SK-N-SH (cell line): ENCODE data around the gene CHRND. TPM values are rescaled to one million over a fixed set of nuclear protein-coding genes. Genes with fewer than 3 reads are reported as not detected.

Experiments
- CTCF ChIA-PET: fragments of 300-600, 350-600 bp; formaldehyde crosslinking; extraction: SDS; loops from one replicate; lab custom pipeline; 2021; lab: Yijun Ruan, JAX
- POLR2A ChIA-PET: fragments of 350-600 bp; sonication (Branson Sonifier 250); formaldehyde crosslinking; extraction: SDS; loops from one replicate; lab custom pipeline; 2020; ENCODE audit warnings: antibody characterized with exemption, inconsistent platforms; lab: Yijun Ruan, JAX
- DNase-seq: peaks from one replicate; pipeline ENCODE4 v3.0.0; 2012
- H2AFZ ChIP-seq: fragments of 200-600 bp; sonication (generic); 2 replicates; pipeline ENCODE4 v1.8.1; 2016; ENCODE audit warnings: antibody characterized with exemption, mild to moderate bottlenecking, low read depth
- H3F3A ChIP-seq: fragments of 200-600 bp; sonication (generic); replicated peaks from 2 replicates; pipeline ENCODE3; 2016; ENCODE audit warnings: antibody characterized with exemption, mild to moderate bottlenecking; ENCODE audit not compliant: insufficient read depth
- H3K27ac ChIP-seq, 2 experiments: fragments of 200-500 bp in 1 of 2; fragments of 200-600 bp in 1 of 2; sonication (Bioruptor generic) in 1 of 2; sonication (generic), shearing (Covaris generic) in 1 of 2; 2 replicates each; pipeline versions ENCODE4 v1.5.1 to v1.6.1; 2014 to 2016; ENCODE audit warnings: low read depth in 2 of 2, inconsistent platforms in 1 of 2, low read length in 1 of 2, mild to moderate bottlenecking in 1 of 2, mixed read lengths in 1 of 2
- H3K27me3 ChIP-seq: fragments of 200-600 bp; sonication (generic), shearing (Covaris generic); 2 replicates; pipeline ENCODE4 v1.6.1; 2016; ENCODE audit warnings: mixed run types; ENCODE audit not compliant: insufficient read depth
- H3K36me3 ChIP-seq, 2 experiments: fragments of 200-500 bp in 1 of 2; fragments of 200-600 bp in 1 of 2; sonication (Bioruptor generic) in 1 of 2; sonication (generic) in 1 of 2; replicated peaks in 1 of 2; 2 replicates each; pipeline versions ENCODE3 to v1.5.1; 2014 to 2016; ENCODE audit warnings: low read length in 1 of 2, mild to moderate bottlenecking in 1 of 2; ENCODE audit not compliant: insufficient read depth in 2 of 2, control insufficient read depth in 1 of 2
- H3K4me1 ChIP-seq, 2 experiments: fragments of 200-500 bp in 1 of 2; fragments of 200-600 bp in 1 of 2; sonication (Bioruptor generic) in 1 of 2; sonication (generic), shearing (Covaris generic) in 1 of 2; 2 replicates each; pipeline versions ENCODE4 v1.5.1 to v1.6.1; 2014 to 2016; ENCODE audit warnings: low read depth in 1 of 2, low read length in 1 of 2, mixed run types in 1 of 2; ENCODE audit not compliant: insufficient read depth in 2 of 2, control insufficient read depth in 1 of 2
- H3K4me2 ChIP-seq: fragments of 200-600 bp; sonication (generic), shearing (Covaris generic); 2 replicates; pipeline ENCODE4 v1.6.1; 2017; ENCODE audit warnings: mixed run types
- H3K4me3 ChIP-seq, 2 experiments: fragments of 200-500 bp in 1 of 2; fragments of 200-600 bp in 1 of 2; sonication (Bioruptor generic) in 1 of 2; sonication (generic), shearing (Covaris generic) in 1 of 2; 2 replicates each; pipeline versions ENCODE4 v1.5.1 to v1.8.1; 2014 to 2016; ENCODE audit warnings: low read depth in 2 of 2, inconsistent platforms in 1 of 2, low read length in 1 of 2, mild to moderate bottlenecking in 1 of 2, mixed read lengths in 1 of 2, moderate library complexity in 1 of 2
- H3K79me2 ChIP-seq: fragments of 200-600 bp; sonication (generic); 2 replicates; pipeline ENCODE4 v1.8.1; 2017; ENCODE audit warnings: mild to moderate bottlenecking; ENCODE audit not compliant: insufficient read depth
- H3K9ac ChIP-seq: fragments of 200-600 bp; sonication (generic); 2 replicates; pipeline ENCODE4 v1.6.1; 2017; ENCODE audit warnings: mixed run types
- H3K9me2 ChIP-seq: fragments of 200-600 bp; sonication (generic); 2 replicates; pipeline ENCODE4 v1.6.1; 2017; ENCODE audit warnings: mixed run types
- H3K9me3 ChIP-seq: fragments of 200-600 bp; sonication (generic); 2 replicates; pipeline ENCODE4 v1.6.1; 2017; ENCODE audit warnings: mixed run types, mild to moderate bottlenecking, moderate library complexity
- H4K20me1 ChIP-seq: fragments of 200-600 bp; sonication (generic); 2 replicates; pipeline ENCODE4 v1.6.1; 2017; ENCODE audit warnings: mild to moderate bottlenecking, mixed run types; ENCODE audit not compliant: insufficient read depth
- EZH2phosphoT487 ChIP-seq: fragments of 200-600 bp; sonication (generic); IDR thresholded peaks from 2 replicates; pipeline ENCODE4 v1.6.1; 2017; ENCODE audit warnings: low read depth, mixed run types, mild to moderate bottlenecking, antibody characterized with exemption, moderate library complexity, borderline replicate concordance
- FOXM1 ChIP-seq: IDR thresholded peaks from 2 replicates; pipeline ENCODE4 v1.4.0; 2012; ENCODE audit warnings: low read depth, mild to moderate bottlenecking
- JUND ChIP-seq: IDR thresholded peaks from 2 replicates; pipeline ENCODE4 v1.4.0; 2012
- NFIC ChIP-seq: IDR thresholded peaks from 2 replicates; pipeline ENCODE4 v1.4.0; 2012; ENCODE audit warnings: borderline replicate concordance
- NRF1 ChIP-seq: IDR thresholded peaks from 2 replicates; pipeline ENCODE4 v1.6.1; 2012; ENCODE audit warnings: low read depth, mild to moderate bottlenecking, low read length
- POLR2AphosphoS5 ChIP-seq: IDR thresholded peaks from 2 replicates; pipeline ENCODE4 v1.6.1; 2012; ENCODE audit warnings: low read depth, low read length
- RAD21 ChIP-seq: IDR thresholded peaks from 2 replicates; pipeline ENCODE4 v1.6.1; 2012; ENCODE audit warnings: mild to moderate bottlenecking, low read length
- RCOR1 ChIP-seq: fragments of 150-350 bp; IDR thresholded peaks from 2 replicates; pipeline ENCODE4 v1.6.1; 2017; ENCODE audit warnings: antibody characterized with exemption, low read length
- RFX5 ChIP-seq: IDR thresholded peaks from 2 replicates; pipeline ENCODE4 v1.6.1; 2012; ENCODE audit warnings: mild to moderate bottlenecking, improper control_type of control experiment, low read length
- RXRA ChIP-seq: IDR thresholded peaks from 2 replicates; pipeline ENCODE4 v1.4.0; 2012; ENCODE audit warnings: low read depth, mild to moderate bottlenecking, borderline replicate concordance
- SIN3A ChIP-seq: IDR thresholded peaks from 2 replicates; pipeline ENCODE4 v1.6.1; 2012; ENCODE audit warnings: low read depth, mild to moderate bottlenecking, low read length, moderate library complexity, borderline replicate concordance
- TAF1 ChIP-seq: IDR thresholded peaks from 2 replicates; pipeline ENCODE4 v1.6.1; 2012; ENCODE audit warnings: low read depth, mild to moderate bottlenecking, low read length, moderate library complexity, borderline replicate concordance
- TCF12 ChIP-seq: IDR thresholded peaks from 2 replicates; pipeline ENCODE4 v1.4.0; 2012
- YY1 ChIP-seq: IDR thresholded peaks from 2 replicates; pipeline ENCODE4 v1.4.0; 2012; ENCODE audit warnings: low read depth, mild to moderate bottlenecking
- WGBS: methylation state at CpG from one replicate; pipeline ENCODE4 v1.1.6; 2017; ENCODE audit warnings: low lambda C conversion rate; 5-methylcytosine and 5-hydroxymethylcytosine counted together
- polyA plus RNA-seq, 3 experiments: library from polyadenylated mRNA; depleted of rRNA; stranded (reverse); fragments of >200 nt; gene quantifications; 2 replicates each; pipeline ENCODE4 v1.2.3, GENCODE V29; 2012
- TF ChIP-seq, protein P1 (sequence below): IDR thresholded peaks from 2 replicates; pipeline ENCODE4 v1.4.0; 2012; ENCODE audit warnings: low read depth, borderline replicate concordance
- TF ChIP-seq, protein P2 (sequence below): IDR thresholded peaks from 2 replicates; pipeline ENCODE4 v1.4.0; 2012; ENCODE audit warnings: low read depth, borderline replicate concordance
- TF ChIP-seq, protein P3 (sequence below): fragments of 200-600 bp; sonication (generic); IDR thresholded peaks from 2 replicates; pipeline ENCODE4 v1.6.1; 2017; ENCODE audit warnings: antibody characterized with exemption, mild to moderate bottlenecking, moderate library complexity
- TF ChIP-seq, protein P4 (sequence below): IDR thresholded peaks from 2 replicates; pipeline ENCODE4 v1.6.1; 2012; ENCODE audit warnings: mild to moderate bottlenecking, low read depth, low read length, moderate library complexity

The CHRND gene
- polyA plus RNA-seq, 1 of the 3 experiments (the other 2 are of a cell fraction) = 0.12 TPM

DNA sequence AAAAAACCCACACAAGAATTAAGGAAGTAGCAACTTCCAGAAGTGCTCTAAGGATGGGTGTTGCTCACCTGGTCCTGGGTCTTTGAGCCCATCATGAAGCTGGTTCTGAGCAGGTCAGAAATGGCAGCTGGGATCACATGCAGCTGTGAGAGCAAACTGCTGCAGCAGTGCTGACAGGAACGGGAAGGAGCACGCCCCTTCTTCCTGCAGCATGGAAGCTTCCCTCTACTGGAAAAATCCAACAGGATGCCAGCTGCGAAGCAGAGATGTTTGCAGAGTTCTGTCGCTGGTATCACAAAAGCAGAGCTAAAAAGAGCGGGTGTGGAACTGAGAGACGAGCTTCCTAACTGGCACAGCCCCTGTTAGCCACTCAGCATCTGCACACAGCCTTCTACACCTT lies 58.3 kb downstream of the CHRND start:
- Histone ChIP-seq H3K27me3 (no peaks in the 10 kb centered on the region), H3K9me3 (no peaks in the 10 kb centered on the region), H3K4me1 (peaks cover 0 to 9% of the 10 kb centered on the region in 2 experiments; a peak in 1 of 4 replicates), H3K9me2 (no peaks in the 10 kb centered on the region), H2AFZ (no peak overlapping the region), H3K27ac (no peak overlapping the region), H3K4me3 (no peak overlapping the region), H3K9ac (no peak overlapping the region), H4K20me1 (no peaks in the 10 kb centered on the region), H3K36me3 (peaks cover 0 to 32% of the 10 kb centered on the region in 2 experiments), H3K79me2 (no peaks in the 10 kb centered on the region), H3F3A (peaks cover 3% of the 10 kb centered on the region), H3K4me2 (no peak overlapping the region)
- POLR2A ChIA-PET = no interaction called here
- no peak for DNase-seq
- WGBS = 91% methylated on average over 6 of the region's 6 CpGs
- CTCF ChIA-PET = interaction anchor here (1.0 to 1.2 kb wide), 2 partner anchors 16 to 20 kb away, joined by 3 read pairs; no protein-coding TSS in a partner anchor
- TF ChIP-seq JUND (no peak), TCF12 (no peak), TAF1 (no peak), RAD21 (no peak), SIN3A (no peak), RCOR1 (no peak), POLR2AphosphoS5 (no peak), YY1 (no peak), RXRA (no peak), NRF1 (no peak), EZH2phosphoT487 (no peak), NFIC (no peak), RFX5 (no peak), FOXM1 (no peak)
- TF ChIP-seq, protein P1, sequence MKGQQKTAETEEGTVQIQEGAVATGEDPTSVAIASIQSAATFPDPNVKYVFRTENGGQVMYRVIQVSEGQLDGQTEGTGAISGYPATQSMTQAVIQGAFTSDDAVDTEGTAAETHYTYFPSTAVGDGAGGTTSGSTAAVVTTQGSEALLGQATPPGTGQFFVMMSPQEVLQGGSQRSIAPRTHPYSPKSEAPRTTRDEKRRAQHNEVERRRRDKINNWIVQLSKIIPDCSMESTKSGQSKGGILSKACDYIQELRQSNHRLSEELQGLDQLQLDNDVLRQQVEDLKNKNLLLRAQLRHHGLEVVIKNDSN = no peak
- TF ChIP-seq, protein P2, sequence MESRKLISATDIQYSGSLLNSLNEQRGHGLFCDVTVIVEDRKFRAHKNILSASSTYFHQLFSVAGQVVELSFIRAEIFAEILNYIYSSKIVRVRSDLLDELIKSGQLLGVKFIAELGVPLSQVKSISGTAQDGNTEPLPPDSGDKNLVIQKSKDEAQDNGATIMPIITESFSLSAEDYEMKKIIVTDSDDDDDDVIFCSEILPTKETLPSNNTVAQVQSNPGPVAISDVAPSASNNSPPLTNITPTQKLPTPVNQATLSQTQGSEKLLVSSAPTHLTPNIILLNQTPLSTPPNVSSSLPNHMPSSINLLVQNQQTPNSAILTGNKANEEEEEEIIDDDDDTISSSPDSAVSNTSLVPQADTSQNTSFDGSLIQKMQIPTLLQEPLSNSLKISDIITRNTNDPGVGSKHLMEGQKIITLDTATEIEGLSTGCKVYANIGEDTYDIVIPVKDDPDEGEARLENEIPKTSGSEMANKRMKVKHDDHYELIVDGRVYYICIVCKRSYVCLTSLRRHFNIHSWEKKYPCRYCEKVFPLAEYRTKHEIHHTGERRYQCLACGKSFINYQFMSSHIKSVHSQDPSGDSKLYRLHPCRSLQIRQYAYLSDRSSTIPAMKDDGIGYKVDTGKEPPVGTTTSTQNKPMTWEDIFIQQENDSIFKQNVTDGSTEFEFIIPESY = no peak
- TF ChIP-seq, protein P3, sequence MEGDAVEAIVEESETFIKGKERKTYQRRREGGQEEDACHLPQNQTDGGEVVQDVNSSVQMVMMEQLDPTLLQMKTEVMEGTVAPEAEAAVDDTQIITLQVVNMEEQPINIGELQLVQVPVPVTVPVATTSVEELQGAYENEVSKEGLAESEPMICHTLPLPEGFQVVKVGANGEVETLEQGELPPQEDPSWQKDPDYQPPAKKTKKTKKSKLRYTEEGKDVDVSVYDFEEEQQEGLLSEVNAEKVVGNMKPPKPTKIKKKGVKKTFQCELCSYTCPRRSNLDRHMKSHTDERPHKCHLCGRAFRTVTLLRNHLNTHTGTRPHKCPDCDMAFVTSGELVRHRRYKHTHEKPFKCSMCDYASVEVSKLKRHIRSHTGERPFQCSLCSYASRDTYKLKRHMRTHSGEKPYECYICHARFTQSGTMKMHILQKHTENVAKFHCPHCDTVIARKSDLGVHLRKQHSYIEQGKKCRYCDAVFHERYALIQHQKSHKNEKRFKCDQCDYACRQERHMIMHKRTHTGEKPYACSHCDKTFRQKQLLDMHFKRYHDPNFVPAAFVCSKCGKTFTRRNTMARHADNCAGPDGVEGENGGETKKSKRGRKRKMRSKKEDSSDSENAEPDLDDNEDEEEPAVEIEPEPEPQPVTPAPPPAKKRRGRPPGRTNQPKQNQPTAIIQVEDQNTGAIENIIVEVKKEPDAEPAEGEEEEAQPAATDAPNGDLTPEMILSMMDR = no peak
- TF ChIP-seq, protein P4, sequence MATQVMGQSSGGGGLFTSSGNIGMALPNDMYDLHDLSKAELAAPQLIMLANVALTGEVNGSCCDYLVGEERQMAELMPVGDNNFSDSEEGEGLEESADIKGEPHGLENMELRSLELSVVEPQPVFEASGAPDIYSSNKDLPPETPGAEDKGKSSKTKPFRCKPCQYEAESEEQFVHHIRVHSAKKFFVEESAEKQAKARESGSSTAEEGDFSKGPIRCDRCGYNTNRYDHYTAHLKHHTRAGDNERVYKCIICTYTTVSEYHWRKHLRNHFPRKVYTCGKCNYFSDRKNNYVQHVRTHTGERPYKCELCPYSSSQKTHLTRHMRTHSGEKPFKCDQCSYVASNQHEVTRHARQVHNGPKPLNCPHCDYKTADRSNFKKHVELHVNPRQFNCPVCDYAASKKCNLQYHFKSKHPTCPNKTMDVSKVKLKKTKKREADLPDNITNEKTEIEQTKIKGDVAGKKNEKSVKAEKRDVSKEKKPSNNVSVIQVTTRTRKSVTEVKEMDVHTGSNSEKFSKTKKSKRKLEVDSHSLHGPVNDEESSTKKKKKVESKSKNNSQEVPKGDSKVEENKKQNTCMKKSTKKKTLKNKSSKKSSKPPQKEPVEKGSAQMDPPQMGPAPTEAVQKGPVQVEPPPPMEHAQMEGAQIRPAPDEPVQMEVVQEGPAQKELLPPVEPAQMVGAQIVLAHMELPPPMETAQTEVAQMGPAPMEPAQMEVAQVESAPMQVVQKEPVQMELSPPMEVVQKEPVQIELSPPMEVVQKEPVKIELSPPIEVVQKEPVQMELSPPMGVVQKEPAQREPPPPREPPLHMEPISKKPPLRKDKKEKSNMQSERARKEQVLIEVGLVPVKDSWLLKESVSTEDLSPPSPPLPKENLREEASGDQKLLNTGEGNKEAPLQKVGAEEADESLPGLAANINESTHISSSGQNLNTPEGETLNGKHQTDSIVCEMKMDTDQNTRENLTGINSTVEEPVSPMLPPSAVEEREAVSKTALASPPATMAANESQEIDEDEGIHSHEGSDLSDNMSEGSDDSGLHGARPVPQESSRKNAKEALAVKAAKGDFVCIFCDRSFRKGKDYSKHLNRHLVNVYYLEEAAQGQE = no peak

Other genes starting within 250 kb of the CHRND start
- gene ALPP, start 147.4 kb upstream of the CHRND start, polyA plus RNA-seq (2012; rRNA removed) = not detected in 2 replicates
- not detected in 2 replicates for gene ALPG, start 119.3 kb upstream of the CHRND start, polyA plus RNA-seq (2012; rRNA removed)
- not detected in 2 replicates for gene ALPI, start 70.0 kb upstream of the CHRND start, polyA plus RNA-seq (2012; rRNA removed)
- gene ECEL1, start 38.3 kb upstream of the CHRND start, polyA plus RNA-seq (2012; rRNA removed) = not detected in 2 replicates
- not detected in 2 replicates for gene PRSS56, start 5.8 kb upstream of the CHRND start, polyA plus RNA-seq (2012; rRNA removed)
- not detected in 2 replicates for gene CHRNG, start 13.5 kb downstream of the CHRND start, polyA plus RNA-seq (2012; rRNA removed)
- 4.6 and 7.0 TPM in 2 replicates for gene TIGD1, start 24.4 kb downstream of the CHRND start, polyA plus RNA-seq (2012; rRNA removed)
- gene EIF4E2, start 24.5 kb downstream of the CHRND start, polyA plus RNA-seq (2012; rRNA removed) = 27.6 and 29.1 TPM in 2 replicates
- 0.05 TPM in 1 of 2 replicates, not detected in the other for gene EFHD1, start 107.4 kb downstream of the CHRND start, polyA plus RNA-seq (2012; rRNA removed)
- 12.8 and 18.2 TPM in 2 replicates for gene GIGYF2, start 171.2 kb downstream of the CHRND start, polyA plus RNA-seq (2012; rRNA removed)